PFSK-1 (cell line): ENCODE data around the gene WDR7.

Experiments used
- FOXP2 ChIP-seq: optimal IDR thresholded peaks from 2 replicates; pipeline ENCODE3; 2011; ENCODE audit warnings: borderline replicate concordance, control low read depth, inconsistent platforms; ENCODE audit not compliant: insufficient read depth; ENCODE audit errors: extremely low read length, extremely low read depth
- POLR2AphosphoS5 ChIP-seq: IDR thresholded peaks from 2 replicates; pipeline ENCODE4 v1.6.1; 2012; ENCODE audit warnings: low read depth, mild to moderate bottlenecking, control low read depth, low read length, moderate library complexity
- REST ChIP-seq, 2 experiments: IDR thresholded peaks; 2 replicates each; pipeline versions ENCODE4 v1.6.1 to v1.8.0; 2011 to 2012; ENCODE audit warnings: low read depth in 2 of 2, low read length in 2 of 2, control low read depth in 1 of 2, inconsistent platforms in 1 of 2, mild to moderate bottlenecking in 1 of 2, moderate library complexity in 1 of 2; ENCODE audit not compliant: insufficient read depth in 1 of 2
- SIN3A ChIP-seq: IDR thresholded peaks from 2 replicates; pipeline ENCODE4 v1.6.1; 2012; ENCODE audit warnings: mild to moderate bottlenecking, low read length, moderate library complexity, borderline replicate concordance; ENCODE audit not compliant: insufficient read depth
- TAF1 ChIP-seq: IDR thresholded peaks from 2 replicates; pipeline ENCODE4 v1.6.1; 2012; ENCODE audit warnings: low read length, control low read depth, borderline replicate concordance; ENCODE audit not compliant: insufficient read depth

WDR7 gene

GRCh38 chr18:57040175-57040574 lies 389.0 kb downstream of the WDR7 start:
- TF ChIP-seq SIN3A: no peak
- no peak for TF ChIP-seq FOXP2
- TF ChIP-seq TAF1: no peak
- TF ChIP-seq POLR2AphosphoS5: no peak
- TF ChIP-seq REST (IDR thresholded peaks at IDR 0.05; ENCODE audit: insufficient read depth in 1 of 2, low read depth in 2 of 2, low read length in 2 of 2): no peak

GRCh38 chr18:57043241-57043640 lies 392.1 kb downstream of the WDR7 start:
- TF ChIP-seq POLR2AphosphoS5 (no peak), TAF1 (no peak), REST (IDR thresholded peaks at IDR 0.05; ENCODE audit: insufficient read depth in 1 of 2, low read depth in 2 of 2, low read length in 2 of 2) (no peak), SIN3A (no peak), FOXP2 (no peak)

GRCh38 chr18:57048351-57048750 lies 397.2 kb downstream of the WDR7 start:
- no peak for TF ChIP-seq POLR2AphosphoS5
- TF ChIP-seq FOXP2: no peak
- no peak for TF ChIP-seq SIN3A
- TF ChIP-seq REST (IDR thresholded peaks at IDR 0.05; ENCODE audit: insufficient read depth in 1 of 2, low read depth in 2 of 2, low read length in 2 of 2): no peak
- TF ChIP-seq TAF1: no peak

GRCh38 chr18:57048859-57049258 lies 397.7 kb downstream of the WDR7 start:
- TF ChIP-seq TAF1 (no peak), POLR2AphosphoS5 (no peak), FOXP2 (no peak)

GRCh38 chr18:57050310-57050949 lies 399.3 kb downstream of the WDR7 start:
- TF ChIP-seq TAF1 (no peak), REST (IDR thresholded peaks at IDR 0.05; ENCODE audit: insufficient read depth in 1 of 2, low read depth in 2 of 2, low read length in 2 of 2) (no peak), POLR2AphosphoS5 (no peak), FOXP2 (no peak), SIN3A (no peak)
